K562 (cell line): ENCODE data around the gene MEX3D. TPM values are rescaled to one million over a fixed set of nuclear protein-coding genes. Genes with fewer than 3 reads are reported as not detected.

ENCODE experiments used
- E2F3 ChIP-seq: fragments of 250-450 bp; sonication (Bioruptor Pico); IDR thresholded peaks from 2 replicates; pipeline ENCODE4 v1.4.0; 2020; ENCODE audit warnings: mild to moderate bottlenecking
- ELK1 ChIP-seq: sonication (generic); formaldehyde crosslinking; IDR thresholded peaks from 2 replicates; pipeline ENCODE4 v1.8.1; 2022; ENCODE audit warnings: missing genetic modification reagents
- ESRRB ChIP-seq: fragments of 250-450 bp; sonication (Bioruptor Pico); IDR thresholded peaks from 2 replicates; pipeline ENCODE4 v1.5.0; 2020; ENCODE audit warnings: mild to moderate bottlenecking, moderate library complexity, borderline replicate concordance
- GTF2E2 ChIP-seq: fragments of 200-800 bp; sonication (Bioruptor generic); IDR thresholded peaks from 2 replicates; pipeline ENCODE4 v1.6.1; 2016; ENCODE audit warnings: missing genetic modification characterization, missing compliant biosample characterization
- ILF3 ChIP-seq: fragments of 450-650 bp; IDR thresholded peaks from 2 replicates; pipeline ENCODE4 v1.6.1; 2018; ENCODE audit warnings: antibody characterized with exemption, mild to moderate bottlenecking, moderate library complexity, borderline replicate concordance
- MTA3 ChIP-seq: fragments of 450-650 bp; formaldehyde crosslinking; IDR thresholded peaks from 2 replicates; pipeline ENCODE4 v1.6.1; 2017; ENCODE audit warnings: mild to moderate bottlenecking, borderline replicate concordance
- NFE2 ChIP-seq: IDR thresholded peaks from 2 replicates; pipeline ENCODE4 v1.6.1; 2014; ENCODE audit warnings: antibody characterized with exemption, low read depth
- POLR2H ChIP-seq: IDR thresholded peaks from 2 replicates; pipeline ENCODE4 v1.6.1; 2016; ENCODE audit warnings: missing genetic modification characterization, low read depth, mild to moderate bottlenecking, control low read depth, missing compliant biosample characterization, moderate library complexity
- SIN3B ChIP-seq: fragments of 450-650 bp; IDR thresholded peaks from 2 replicates; pipeline ENCODE4 v1.6.1; 2017; ENCODE audit warnings: low read depth, mild to moderate bottlenecking, moderate library complexity
- ZBTB17 ChIP-seq: fragments of 450-650 bp; formaldehyde crosslinking; IDR thresholded peaks from 2 replicates; pipeline ENCODE4 v1.4.0; 2020; ENCODE audit warnings: mild to moderate bottlenecking
- ZNF592 ChIP-seq: fragments of 450-650 bp; IDR thresholded peaks from 2 replicates; pipeline ENCODE4 v1.6.1; 2017; ENCODE audit warnings: antibody characterized with exemption, mild to moderate bottlenecking
- polyA plus RNA-seq, 8 experiments: library from polyadenylated mRNA; depleted of rRNA in 4 of 8; stranded (reverse) in 5 of 8; unstranded in 3 of 8; fragments of >200 nt; fragmentation: Nextera tagmentation in 2 of 8; fragmentation: Illumina TruSeq in 1 of 8; extraction: Ambion mirVana in 2 of 8; extraction: Trizol in 1 of 8; gene quantifications; 2 replicates each; pipeline versions ENCODE4 v1.2.1 to v1.2.3, GENCODE V29; 2011 to 2014; ENCODE audit warnings: inconsistent platforms in 1 of 8, missing spikeins in 1 of 8
- total RNA-seq, 7 experiments: library from RNA; depleted of rRNA in 6 of 7; stranded (reverse); fragments of >200 nt in 6 of 7; fragmentation: Illumina TruSeq in 2 of 7; extraction: Trizol in 2 of 7; gene quantifications; 2 replicates each; pipeline versions ENCODE4 v1.2.1 to v1.2.3, GENCODE V29; 2011 to 2021; ENCODE audit warnings: low replicate concordance in 1 of 7
- TF ChIP-seq, protein P1 (sequence below): fragments of 150-350 bp; IDR thresholded peaks from 2 replicates; pipeline ENCODE4 v1.6.1; 2014; ENCODE audit warnings: low read depth, mild to moderate bottlenecking, low read length, borderline replicate concordance
- TF ChIP-seq, protein P2 (sequence below): fragments of 200-800 bp; sonication (Bioruptor generic); IDR thresholded peaks from 2 replicates; pipeline ENCODE4 v1.6.1; 2016; ENCODE audit warnings: missing genetic modification characterization, missing compliant biosample characterization

The MEX3D gene
- total and polyA plus RNA-seq, 9 of the 15 experiments (the other 6 are each of a cell fraction or from before 2014, with no cell fraction given): 1.7 to 39.3 (median 5.7) TPM

GRCh38 chr19:1592024-1592754 is 24.1 kb upstream of the MEX3D start (continued):
- TF ChIP-seq ZNF592 (peak; percentile 48; the same call in 1 of the 2 replicates), E2F3 (no peak), POLR2H (tag) (peak; percentile 86), ELK1 (CRISPR knock-in tag) (no peak), ZBTB17 (peak; percentile 58; the same call in 1 of the 2 replicates), SIN3B (peak; percentile 62), ILF3 (no peak), ESRRB (no peak), MTA3 (no peak), NFE2 (no peak), GTF2E2 (tag) (peak; percentile 37; the same call in 1 of the 2 replicates)
- TF ChIP-seq, protein P1, sequence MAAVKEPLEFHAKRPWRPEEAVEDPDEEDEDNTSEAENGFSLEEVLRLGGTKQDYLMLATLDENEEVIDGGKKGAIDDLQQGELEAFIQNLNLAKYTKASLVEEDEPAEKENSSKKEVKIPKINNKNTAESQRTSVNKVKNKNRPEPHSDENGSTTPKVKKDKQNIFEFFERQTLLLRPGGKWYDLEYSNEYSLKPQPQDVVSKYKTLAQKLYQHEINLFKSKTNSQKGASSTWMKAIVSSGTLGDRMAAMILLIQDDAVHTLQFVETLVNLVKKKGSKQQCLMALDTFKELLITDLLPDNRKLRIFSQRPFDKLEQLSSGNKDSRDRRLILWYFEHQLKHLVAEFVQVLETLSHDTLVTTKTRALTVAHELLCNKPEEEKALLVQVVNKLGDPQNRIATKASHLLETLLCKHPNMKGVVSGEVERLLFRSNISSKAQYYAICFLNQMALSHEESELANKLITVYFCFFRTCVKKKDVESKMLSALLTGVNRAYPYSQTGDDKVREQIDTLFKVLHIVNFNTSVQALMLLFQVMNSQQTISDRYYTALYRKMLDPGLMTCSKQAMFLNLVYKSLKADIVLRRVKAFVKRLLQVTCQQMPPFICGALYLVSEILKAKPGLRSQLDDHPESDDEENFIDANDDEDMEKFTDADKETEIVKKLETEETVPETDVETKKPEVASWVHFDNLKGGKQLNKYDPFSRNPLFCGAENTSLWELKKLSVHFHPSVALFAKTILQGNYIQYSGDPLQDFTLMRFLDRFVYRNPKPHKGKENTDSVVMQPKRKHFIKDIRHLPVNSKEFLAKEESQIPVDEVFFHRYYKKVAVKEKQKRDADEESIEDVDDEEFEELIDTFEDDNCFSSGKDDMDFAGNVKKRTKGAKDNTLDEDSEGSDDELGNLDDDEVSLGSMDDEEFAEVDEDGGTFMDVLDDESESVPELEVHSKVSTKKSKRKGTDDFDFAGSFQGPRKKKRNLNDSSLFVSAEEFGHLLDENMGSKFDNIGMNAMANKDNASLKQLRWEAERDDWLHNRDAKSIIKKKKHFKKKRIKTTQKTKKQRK: no peak
- TF ChIP-seq, protein P2, sequence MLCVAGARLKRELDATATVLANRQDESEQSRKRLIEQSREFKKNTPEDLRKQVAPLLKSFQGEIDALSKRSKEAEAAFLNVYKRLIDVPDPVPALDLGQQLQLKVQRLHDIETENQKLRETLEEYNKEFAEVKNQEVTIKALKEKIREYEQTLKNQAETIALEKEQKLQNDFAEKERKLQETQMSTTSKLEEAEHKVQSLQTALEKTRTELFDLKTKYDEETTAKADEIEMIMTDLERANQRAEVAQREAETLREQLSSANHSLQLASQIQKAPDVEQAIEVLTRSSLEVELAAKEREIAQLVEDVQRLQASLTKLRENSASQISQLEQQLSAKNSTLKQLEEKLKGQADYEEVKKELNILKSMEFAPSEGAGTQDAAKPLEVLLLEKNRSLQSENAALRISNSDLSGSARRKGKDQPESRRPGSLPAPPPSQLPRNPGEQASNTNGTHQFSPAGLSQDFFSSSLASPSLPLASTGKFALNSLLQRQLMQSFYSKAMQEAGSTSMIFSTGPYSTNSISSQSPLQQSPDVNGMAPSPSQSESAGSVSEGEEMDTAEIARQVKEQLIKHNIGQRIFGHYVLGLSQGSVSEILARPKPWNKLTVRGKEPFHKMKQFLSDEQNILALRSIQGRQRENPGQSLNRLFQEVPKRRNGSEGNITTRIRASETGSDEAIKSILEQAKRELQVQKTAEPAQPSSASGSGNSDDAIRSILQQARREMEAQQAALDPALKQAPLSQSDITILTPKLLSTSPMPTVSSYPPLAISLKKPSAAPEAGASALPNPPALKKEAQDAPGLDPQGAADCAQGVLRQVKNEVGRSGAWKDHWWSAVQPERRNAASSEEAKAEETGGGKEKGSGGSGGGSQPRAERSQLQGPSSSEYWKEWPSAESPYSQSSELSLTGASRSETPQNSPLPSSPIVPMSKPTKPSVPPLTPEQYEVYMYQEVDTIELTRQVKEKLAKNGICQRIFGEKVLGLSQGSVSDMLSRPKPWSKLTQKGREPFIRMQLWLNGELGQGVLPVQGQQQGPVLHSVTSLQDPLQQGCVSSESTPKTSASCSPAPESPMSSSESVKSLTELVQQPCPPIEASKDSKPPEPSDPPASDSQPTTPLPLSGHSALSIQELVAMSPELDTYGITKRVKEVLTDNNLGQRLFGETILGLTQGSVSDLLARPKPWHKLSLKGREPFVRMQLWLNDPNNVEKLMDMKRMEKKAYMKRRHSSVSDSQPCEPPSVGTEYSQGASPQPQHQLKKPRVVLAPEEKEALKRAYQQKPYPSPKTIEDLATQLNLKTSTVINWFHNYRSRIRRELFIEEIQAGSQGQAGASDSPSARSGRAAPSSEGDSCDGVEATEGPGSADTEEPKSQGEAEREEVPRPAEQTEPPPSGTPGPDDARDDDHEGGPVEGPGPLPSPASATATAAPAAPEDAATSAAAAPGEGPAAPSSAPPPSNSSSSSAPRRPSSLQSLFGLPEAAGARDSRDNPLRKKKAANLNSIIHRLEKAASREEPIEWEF (CRISPR knock-in tag): no peak
